Activated T-helper 2 cell treated with anti-CD3 and anti-CD28 coated beads, Interferon-gamma antibody, Interleukin-2, Interleukin-4, amounts not matched to agents 10 μg/mL and 5 μg/mL and 100 μg/mL, durations not matched to agents 14 hours and 24 hours and 36 hours (primary cell): ENCODE results near the gene SLC38A8. TPM values are rescaled to one million over a fixed set of nuclear protein-coding genes. Genes with fewer than 3 reads are reported as not detected.

ENCODE experiments used
- DNase-seq: peaks from one replicate; pipeline ENCODE4 v3.0.0; 2021; ENCODE audit warnings: low spot score
- H3K27ac Mint-ChIP-seq: one replicate; pipeline ENCODE4 v1.8.0; 2021; ENCODE audit warnings: mixed read lengths
- H3K27me3 Mint-ChIP-seq: one replicate; pipeline ENCODE4 v1.8.0; 2021; ENCODE audit warnings: low read depth, mixed read lengths
- H3K36me3 Mint-ChIP-seq: one replicate; pipeline ENCODE4 v1.8.0; 2021; ENCODE audit warnings: low read depth, mixed read lengths
- H3K4me1 Mint-ChIP-seq: one replicate; pipeline ENCODE4 v1.8.0; 2021; ENCODE audit warnings: low read depth, mixed read lengths
- H3K4me3 Mint-ChIP-seq: one replicate; pipeline ENCODE4 v1.8.0; 2021; ENCODE audit warnings: low read depth, mild to moderate bottlenecking, moderate library complexity, mixed read lengths
- H3K9me3 Mint-ChIP-seq: one replicate; pipeline ENCODE4 v1.8.0; 2021; ENCODE audit warnings: mixed read lengths
- intact Hi-C: fragments of 100-400 bp; cut with micrococcal nuclease; formaldehyde crosslinking; loops from one replicate; pipeline ENCODE4 v1.15.1; 2023
- total RNA-seq: library from RNA; stranded (reverse); gene quantifications from 2 replicates; pipeline ENCODE4 v1.2.3, GENCODE V29; 2022

Gene SLC38A8
- total RNA-seq, 1 donor from 2014 or later: not detected

DNA sequence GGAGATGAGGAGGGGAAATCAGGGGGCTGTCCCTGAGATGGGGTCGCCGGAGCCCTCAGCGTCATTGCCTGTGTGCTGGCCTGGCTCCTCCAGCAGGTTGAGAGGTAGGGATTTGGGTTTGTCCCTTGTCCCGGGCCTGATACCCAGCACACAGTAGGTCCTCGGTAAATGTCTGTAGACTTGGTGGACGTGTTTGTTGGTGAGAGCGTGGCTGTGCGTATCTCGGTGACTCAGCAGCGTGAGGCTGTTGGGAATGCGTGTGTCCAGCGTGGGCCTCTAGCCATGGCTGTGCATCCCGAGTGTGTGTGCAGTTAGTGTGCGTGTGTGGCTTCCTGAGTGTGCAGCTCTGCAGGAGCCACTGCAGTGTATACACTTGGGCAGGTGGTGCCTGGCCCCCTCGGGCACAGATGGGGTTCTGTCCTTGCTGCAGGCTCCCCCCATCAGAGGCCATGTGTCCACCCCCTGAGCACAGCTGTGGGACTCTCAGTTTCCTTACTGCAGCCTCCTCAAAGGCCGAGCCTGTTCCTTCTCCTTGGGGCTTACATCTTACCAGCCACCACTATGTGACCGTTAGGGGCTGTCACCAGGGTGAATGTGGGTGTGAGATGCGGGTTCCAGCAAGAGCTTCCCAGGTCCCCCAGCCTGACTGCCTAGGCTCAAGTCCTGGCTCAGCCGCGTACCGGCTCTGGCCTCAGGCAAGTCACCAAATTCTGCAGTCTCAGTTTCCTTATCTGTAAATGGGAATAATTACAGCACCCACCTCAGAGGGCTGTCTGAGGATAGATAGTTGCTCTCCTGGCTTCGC is 68.8 kb downstream of the SLC38A8 start:
- H3K27ac Mint-ChIP-seq: no peak overlapping the region
- H3K4me3 Mint-ChIP-seq: no peak overlapping the region
- H3K27me3 Mint-ChIP-seq: peaks cover 10% of the 10 kb centered on the region
- DNase-seq: no peak
- H3K9me3 Mint-ChIP-seq: peaks cover 4% of the 10 kb centered on the region
- intact Hi-C loops: no loop called here
- H3K4me1 Mint-ChIP-seq: no peaks in the 10 kb centered on the region
- H3K36me3 Mint-ChIP-seq: no peaks in the 10 kb centered on the region

DNA sequence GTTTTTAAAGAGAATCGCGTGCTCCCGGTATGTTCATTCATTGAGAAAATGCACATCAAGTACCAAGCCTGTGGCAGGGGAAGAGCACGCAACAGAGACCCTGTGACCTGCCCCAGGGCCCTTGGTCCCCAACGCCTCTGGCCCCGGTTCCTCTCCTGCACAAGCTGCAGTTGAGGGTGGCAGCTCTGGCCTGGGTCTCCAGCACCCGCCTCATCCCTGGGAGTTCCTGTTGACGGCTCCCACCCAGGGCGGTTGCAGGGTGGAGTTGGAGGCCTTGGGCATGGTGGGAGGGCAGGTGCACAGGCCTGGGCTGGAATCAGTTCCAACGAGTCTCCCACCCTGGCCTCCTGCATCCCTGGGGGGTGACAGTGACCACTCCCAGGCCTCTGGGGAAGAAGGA is 69.5 kb downstream of the SLC38A8 start:
- Mint-ChIP-seq H3K27me3 (peaks cover 10% of the 10 kb centered on the region), H3K4me1 (no peaks in the 10 kb centered on the region), H3K4me3 (no peak overlapping the region), H3K9me3 (no peaks in the 10 kb centered on the region), H3K36me3 (no peaks in the 10 kb centered on the region), H3K27ac (no peak overlapping the region)
- no peak for DNase-seq
- intact Hi-C loops: no loop called here

DNA sequence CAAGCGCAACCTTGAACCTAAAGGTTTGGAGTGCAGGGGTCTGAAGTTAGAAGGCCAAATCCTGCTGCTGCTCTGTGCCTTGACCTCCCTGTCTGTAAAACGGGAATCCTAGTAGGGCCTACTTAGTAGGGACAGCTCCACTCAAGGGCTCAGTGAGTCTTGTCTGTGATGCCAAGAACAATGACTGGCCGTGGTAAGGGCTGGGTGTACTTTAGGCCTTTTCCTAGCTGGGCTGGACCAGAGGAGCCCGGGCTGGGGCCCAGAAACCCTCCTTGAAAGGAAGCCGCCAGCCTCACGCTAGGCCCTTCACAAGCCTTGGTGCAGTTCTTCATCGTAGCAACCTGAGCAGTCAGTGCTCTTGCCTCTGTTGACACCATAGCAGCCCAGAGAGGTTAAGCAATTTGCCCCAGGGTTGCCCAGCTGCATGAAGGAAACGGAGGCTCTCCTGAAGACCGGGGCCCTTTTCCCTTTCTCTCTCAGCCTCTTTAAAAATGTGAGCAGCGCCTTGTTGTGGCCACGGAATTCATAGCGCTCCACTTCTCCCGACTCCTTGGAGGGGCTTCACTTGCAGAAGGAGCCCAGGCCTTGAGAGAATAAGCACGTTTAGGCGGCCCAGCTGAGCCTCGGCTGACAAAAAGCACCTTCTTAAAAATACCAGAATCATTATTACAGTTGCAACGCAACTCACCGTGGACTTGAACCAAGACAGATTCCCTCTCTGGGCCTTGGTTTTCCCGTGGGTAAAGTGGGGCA is 70.2 kb downstream of the SLC38A8 start:
- H3K9me3 Mint-ChIP-seq: no peaks in the 10 kb centered on the region
- no peak overlapping the region for H3K27ac Mint-ChIP-seq
- no peak overlapping the region for H3K4me3 Mint-ChIP-seq
- no peak for DNase-seq
- no peaks in the 10 kb centered on the region for H3K4me1 Mint-ChIP-seq
- peaks cover 13% of the 10 kb centered on the region for H3K27me3 Mint-ChIP-seq
- H3K36me3 Mint-ChIP-seq: no peaks in the 10 kb centered on the region
- intact Hi-C loops: no loop called here

DNA sequence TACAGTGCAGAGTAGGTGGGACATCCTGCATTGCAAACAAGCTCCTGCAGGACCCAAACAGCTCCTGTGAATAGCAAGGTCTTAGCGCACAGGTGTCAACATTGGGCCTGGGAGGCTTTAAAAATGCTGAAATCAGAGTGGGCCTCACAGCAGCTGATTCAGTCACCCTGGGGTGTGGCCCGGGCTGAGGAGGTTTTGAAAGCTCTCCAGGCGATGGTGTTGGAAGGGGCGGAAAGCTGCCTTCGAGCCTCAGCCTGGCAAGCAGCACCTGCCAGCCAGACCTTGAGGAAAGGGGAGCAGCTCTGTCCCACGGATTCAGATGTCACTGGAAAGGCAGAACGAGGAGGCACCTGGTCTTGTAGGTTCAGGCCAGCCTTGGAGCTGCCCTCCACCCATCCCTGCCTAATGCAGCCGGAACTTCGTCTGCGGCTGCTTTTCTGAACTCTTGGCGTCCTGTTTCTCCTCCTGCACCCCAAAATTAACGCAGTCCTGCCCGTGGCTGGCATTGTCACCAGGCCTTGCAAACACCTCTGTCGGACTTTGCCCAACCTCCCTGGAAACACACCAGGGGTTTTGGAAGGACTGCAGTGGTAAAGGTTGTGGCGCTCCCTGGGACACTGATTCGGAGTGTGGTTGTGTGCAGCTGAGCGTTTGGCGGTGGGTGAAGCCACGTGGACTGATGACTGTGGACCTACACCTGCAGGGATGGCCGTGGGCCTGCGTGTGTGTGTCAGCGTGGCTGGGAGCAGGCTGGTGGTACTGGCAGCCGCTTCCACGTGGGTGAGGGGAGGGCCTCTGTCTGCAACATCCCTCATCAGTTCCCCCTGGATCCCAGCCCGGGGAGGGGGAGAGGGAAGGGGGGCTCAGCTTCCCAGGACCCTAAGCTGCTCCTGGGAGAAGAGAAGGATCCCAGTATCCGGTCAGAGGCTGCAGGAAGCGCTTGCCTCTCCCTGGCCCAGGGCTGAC is 71.1 kb downstream of the SLC38A8 start:
- H3K9me3 Mint-ChIP-seq: no peaks in the 10 kb centered on the region
- no peaks in the 10 kb centered on the region for H3K36me3 Mint-ChIP-seq
- no peak for DNase-seq
- peaks cover 13% of the 10 kb centered on the region for H3K27me3 Mint-ChIP-seq
- intact Hi-C loops: no loop called here
- no peak overlapping the region for H3K27ac Mint-ChIP-seq
- no peak overlapping the region for H3K4me3 Mint-ChIP-seq
- no peaks in the 10 kb centered on the region for H3K4me1 Mint-ChIP-seq

DNA sequence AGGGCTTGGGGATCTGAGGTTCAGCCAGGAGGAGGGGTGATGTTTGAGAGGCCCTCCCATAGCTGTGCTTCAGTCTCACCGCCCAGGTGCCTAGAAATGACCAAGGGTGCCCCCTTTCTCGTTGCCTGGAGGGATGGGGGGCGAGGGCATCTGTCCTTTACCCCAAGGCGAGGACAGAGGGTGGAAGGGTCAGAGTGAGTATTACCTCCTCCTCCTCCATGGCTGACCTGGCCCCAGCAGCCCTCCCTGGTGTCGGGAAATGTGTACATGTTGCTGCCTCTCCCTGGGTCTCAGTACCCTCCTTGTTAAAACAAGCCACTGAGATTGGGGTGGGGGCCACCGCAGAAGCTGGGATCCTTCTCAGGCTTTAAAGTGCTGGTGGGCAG is 72.2 kb downstream of the SLC38A8 start:
- Mint-ChIP-seq H3K27ac (no peak overlapping the region), H3K36me3 (no peaks in the 10 kb centered on the region)
- DNase-seq: no peak

DNA sequence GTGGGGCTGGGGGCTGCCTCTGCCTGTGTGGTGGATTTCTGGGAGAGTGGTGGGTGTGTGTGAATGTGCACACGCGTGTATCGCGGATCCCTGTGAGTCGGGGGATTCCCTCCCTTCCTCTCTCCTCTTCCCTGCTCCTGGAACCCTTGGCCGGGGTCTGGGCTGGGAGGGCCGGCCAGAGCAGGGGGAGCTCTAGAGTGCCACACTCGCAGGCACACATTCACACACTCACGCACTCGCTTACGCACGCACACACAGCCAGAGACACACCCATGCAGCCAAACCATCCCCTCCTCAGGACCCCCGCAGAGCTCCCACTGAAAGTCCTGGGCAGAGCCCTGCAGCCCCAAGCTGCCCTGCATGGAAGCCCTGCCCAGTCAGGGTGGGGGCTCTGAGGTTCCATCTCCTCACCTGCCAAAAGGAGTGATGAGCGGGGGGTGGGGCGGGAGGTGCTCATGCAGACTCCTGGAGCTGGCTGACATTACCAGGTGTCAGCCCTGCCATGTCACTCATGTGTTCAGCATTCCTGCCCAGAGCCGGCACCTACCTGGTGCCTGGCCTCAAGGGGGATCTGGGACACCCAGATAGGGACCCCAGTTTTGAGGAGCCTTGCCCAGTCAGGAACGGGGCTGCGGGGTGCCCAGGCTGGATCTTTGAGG is 72.7 kb downstream of the SLC38A8 start:
- Mint-ChIP-seq H3K27ac (no peak overlapping the region), H3K4me3 (no peak overlapping the region)
- intact Hi-C loops: no loop called here

More for the DNA sequence above, 72.2 kb downstream of the SLC38A8 start:
- intact Hi-C loops: no loop called here
- H3K9me3 Mint-ChIP-seq: no peaks in the 10 kb centered on the region
- H3K27me3 Mint-ChIP-seq: peaks cover 13% of the 10 kb centered on the region
- no peaks in the 10 kb centered on the region for H3K4me1 Mint-ChIP-seq
- no peak overlapping the region for H3K4me3 Mint-ChIP-seq

DNA sequence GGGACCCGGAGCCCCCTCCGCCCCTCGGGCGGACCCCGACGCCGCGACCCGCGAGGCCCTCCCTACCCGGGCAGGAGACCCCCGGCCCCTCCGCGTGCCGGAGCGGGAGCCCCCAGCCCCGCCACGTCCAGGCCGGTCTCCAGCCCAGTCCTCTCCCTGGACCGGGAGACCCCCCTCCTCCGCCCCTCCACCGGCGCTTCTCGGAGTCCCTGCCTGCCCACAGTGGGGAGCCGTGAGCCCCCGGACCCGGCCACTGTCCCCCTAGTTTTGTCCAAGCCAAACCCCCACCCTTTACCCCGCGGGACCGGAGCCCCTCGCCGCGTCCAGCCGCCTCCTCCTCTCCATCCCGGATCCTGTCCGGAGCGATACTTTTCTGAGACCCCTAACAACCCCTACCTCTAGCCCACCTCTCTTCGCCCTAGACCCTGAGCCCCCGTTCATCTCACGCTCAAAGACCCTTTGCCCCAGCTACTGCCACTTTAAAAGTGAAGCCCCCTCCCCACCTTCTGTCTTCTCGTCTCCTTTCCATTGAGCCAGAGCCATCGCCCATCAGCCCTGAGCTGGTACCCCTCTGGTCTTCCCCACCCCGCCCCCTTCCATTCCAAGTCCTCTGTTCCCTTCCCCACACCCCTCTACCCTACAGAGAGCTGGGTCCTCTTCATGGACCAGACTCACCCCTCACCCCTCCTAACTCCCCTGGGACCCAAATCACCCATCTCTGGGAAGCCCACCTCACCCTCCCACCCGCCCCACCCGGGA is 73.5 kb downstream of the SLC38A8 start:
- DNase-seq: no peak
- Mint-ChIP-seq H3K4me1 (no peaks in the 10 kb centered on the region), H3K4me3 (no peak overlapping the region), H3K9me3 (no peaks in the 10 kb centered on the region), H3K27me3 (peaks cover 13% of the 10 kb centered on the region), H3K27ac (no peak overlapping the region), H3K36me3 (no peaks in the 10 kb centered on the region)
- intact Hi-C loops: no loop called here

More for the DNA sequence above, 72.7 kb downstream of the SLC38A8 start:
- no peaks in the 10 kb centered on the region for H3K9me3 Mint-ChIP-seq
- H3K36me3 Mint-ChIP-seq: no peaks in the 10 kb centered on the region
- DNase-seq: no peak
- no peaks in the 10 kb centered on the region for H3K4me1 Mint-ChIP-seq
- peaks cover 13% of the 10 kb centered on the region for H3K27me3 Mint-ChIP-seq

DNA sequence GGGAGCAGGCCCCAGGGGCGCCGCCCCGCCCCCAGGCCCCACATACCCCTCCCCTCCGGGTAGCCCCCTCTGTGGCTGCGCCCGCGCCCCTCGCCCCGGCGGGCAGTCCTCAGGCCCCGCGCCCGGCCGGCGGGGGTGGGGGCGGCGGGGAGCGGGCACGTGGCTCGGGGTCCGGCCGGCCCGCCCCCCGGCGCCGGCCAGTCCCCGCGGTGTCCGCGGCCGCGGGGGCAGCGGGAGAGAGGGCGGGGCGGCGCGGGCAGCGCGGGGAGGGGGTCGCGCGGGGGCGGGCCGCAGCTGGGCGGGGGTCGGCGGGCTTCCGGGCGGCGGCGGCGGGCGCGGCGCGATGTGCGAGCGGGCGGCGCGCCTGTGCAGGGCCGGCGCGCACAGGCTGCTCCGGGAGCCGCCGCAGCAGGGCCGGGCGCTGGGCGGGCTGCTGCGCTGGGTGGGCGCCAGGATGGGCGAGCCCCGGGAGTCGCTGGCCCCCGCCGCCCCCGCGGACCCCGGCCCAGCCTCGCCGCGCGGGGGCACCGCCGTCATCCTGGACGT is 74.2 kb downstream of the SLC38A8 start:
- Mint-ChIP-seq H3K27ac (no peak overlapping the region), H3K4me3 (no peak overlapping the region), H3K36me3 (no peaks in the 10 kb centered on the region), H3K4me1 (no peaks in the 10 kb centered on the region), H3K9me3 (no peaks in the 10 kb centered on the region), H3K27me3 (peaks cover 13% of the 10 kb centered on the region)
- DNase-seq: no peak
- intact Hi-C loops: no loop called here

DNA sequence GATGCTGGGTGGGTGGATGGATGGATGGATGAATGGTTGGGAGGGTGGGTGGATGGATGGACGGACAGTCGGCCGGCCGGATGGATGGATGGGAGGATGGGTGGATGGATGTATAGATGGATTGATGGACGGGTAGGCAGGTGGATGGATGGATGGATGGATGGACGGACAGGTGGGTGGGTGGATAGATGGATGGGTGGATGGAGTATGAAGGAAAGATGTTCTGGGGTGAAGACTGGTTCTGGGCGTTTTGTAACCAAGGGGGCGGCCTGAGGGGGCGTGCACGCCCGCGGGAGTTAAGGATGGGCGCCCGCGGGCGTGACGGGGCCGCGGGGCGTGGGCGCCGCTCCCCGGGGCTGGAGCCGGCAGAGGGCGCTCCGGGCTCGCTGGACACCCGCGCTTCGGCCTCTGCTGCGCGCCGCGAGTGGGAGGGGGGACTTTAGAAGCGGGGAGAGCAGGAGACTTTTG is 74.7 kb downstream of the SLC38A8 start, which contains the start of gene NECAB2:
NECAB2 (plus strand) TSS at position 407 of the 468 bp plus-strand sequence. CDS start 405 bp downstream, outside the sequence.
- H3K4me3 Mint-ChIP-seq: no peak within 1 kb of the TSS
- H3K27me3 Mint-ChIP-seq: peaks cover 13% of the 10 kb centered on the region
- no peak for DNase-seq
- no peaks in the 10 kb centered on the region for H3K36me3 Mint-ChIP-seq
- H3K27ac Mint-ChIP-seq: no peak within 1 kb of the TSS
- H3K9me3 Mint-ChIP-seq: no peaks in the 10 kb centered on the region
- intact Hi-C loops: no loop called here
- H3K4me1 Mint-ChIP-seq: no peaks in the 10 kb centered on the region

DNA sequence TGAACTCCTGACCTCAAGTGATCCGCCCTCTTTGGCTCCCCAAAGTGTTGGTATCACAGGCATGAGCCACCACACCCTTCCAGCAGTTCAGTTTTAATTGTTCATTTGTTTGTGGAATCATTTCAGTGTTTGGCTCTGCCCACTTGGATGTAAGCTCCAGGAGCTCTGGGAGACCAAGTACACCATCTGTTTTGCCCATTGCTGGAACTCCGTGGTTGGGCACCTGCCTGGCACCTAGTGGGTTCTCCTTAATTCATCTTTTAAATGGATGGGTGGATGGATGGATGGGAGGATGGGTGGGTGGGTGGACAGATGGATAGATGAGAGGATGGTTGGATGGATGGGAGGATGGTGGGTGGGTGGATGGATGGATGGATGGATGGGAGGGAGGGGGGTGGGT is 75.5 kb downstream of the SLC38A8 start:
- H3K4me3 Mint-ChIP-seq: no peak overlapping the region
- DNase-seq: no peak
- H3K27ac Mint-ChIP-seq: no peak overlapping the region
- H3K4me1 Mint-ChIP-seq: no peaks in the 10 kb centered on the region
- H3K36me3 Mint-ChIP-seq: no peaks in the 10 kb centered on the region
- peaks cover 13% of the 10 kb centered on the region for H3K27me3 Mint-ChIP-seq
- intact Hi-C loops: no loop called here
- H3K9me3 Mint-ChIP-seq: no peaks in the 10 kb centered on the region

DNA sequence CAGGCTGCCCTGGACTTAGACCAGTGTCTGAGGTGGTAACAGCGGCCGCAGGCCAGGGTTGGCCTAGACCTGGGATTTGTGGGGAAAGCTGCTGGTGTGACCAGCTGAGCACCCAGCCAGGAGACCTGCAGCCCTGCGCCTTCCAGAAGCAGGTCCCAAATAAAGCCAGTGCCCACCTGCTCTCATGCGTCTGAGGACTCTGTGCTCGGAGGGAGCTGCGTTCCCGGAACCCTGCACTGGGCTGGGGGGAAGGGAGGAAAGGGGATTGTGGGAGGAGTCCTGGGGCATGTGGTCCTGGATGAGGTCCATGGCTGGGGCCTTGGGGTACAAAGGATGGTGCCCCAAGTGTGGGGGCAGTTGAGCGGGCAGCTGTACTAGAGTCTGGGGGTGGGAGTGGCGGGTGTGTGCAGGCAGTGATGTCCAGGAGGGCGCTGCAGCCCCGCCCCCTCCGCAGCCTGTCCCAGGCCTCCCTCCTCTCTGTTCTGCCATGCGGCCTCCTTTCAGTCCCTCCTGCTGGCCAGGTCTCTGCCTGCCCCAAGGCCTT is 76.4 kb downstream of the SLC38A8 start:
- Mint-ChIP-seq H3K9me3 (no peaks in the 10 kb centered on the region), H3K36me3 (no peaks in the 10 kb centered on the region), H3K4me3 (no peak overlapping the region), H3K27me3 (peaks cover 13% of the 10 kb centered on the region), H3K4me1 (no peaks in the 10 kb centered on the region), H3K27ac (no peak overlapping the region)
- DNase-seq: no peak
- intact Hi-C loops: no loop called here
